Measurements from ENCODE around the gene XPO5.
"Not testable (repeated sequence)": the region's sequence is repeated elsewhere in the genome, so short reads cannot be mapped to it uniquely, and the experiment has no call there.

Gene XPO5

GRCh38 chr6:43517505-43518357 lies 58.1 kb downstream of the XPO5 start:
- DNase-seq (ENCODE audit: low read depth): no peak

DNA sequence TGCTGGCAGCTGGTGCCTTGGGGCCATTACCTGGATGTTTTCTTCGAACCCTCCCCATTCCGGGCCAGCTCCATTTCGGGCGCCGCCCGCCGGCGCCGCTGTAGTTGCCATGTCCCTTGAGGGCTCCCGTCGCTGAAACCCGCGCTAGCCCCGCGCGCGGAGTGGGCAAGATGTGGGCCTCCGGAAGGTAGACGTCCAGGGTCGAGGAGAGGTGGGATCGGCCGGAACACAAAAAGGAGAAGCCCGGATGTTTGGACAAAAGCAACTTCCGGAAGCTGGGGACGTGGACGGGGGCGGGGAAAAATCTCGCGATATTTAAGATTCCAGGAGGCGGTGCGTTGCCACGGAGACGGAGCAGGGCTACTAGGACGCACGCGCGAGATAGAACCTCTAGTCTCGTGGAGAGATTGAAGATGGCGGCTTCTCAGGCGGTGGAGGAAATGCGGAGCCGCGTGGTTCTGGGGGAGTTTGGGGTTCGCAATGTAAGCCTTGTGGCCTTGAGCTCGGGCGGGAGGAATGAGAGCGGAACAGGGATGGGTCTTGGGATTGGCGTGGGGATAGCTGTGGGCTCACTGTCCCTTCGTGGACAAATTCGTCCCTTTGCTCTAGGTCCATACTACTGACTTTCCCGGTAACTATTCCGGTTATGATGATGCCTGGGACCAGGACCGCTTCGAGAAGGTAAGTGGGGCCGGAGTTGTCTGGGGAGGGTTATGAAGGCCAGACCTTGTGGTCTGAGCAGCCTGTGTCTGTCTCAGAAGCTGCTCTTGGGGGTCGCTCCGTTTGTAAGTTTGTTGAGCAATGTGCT lies 58.9 kb downstream of the XPO5 start, which contains the start of the genes POLR1C and YIPF3:
POLR1C (plus strand) TSS at position 393 of the 808 bp plus-strand sequence; CDS start at position 414, 21 bp downstream.
YIPF3 (minus strand) TSS at position 230 of the 808 bp plus-strand sequence; CDS start at position 111, 119 bp downstream.
- peak; percentile 96 for DNase-seq (ENCODE audit: low read depth)

DNA sequence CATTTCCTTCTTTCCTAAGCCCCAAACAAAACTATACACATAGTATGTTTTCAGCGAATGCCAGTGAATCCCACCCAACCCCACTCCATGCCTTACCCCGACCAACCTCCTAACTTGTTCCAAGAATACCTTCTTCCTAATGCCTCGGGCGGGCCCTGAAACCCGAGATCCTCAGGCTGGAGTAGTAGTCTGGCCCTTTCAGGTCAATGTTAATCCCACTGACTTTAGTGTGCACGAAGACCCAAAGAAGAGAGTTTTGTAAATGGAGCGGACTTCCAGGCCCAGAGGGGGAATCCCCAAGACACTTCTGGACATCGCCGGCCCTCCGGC lies 59.5 kb downstream of the XPO5 start:
- no peak for DNase-seq (ENCODE audit: low read depth)

DNA sequence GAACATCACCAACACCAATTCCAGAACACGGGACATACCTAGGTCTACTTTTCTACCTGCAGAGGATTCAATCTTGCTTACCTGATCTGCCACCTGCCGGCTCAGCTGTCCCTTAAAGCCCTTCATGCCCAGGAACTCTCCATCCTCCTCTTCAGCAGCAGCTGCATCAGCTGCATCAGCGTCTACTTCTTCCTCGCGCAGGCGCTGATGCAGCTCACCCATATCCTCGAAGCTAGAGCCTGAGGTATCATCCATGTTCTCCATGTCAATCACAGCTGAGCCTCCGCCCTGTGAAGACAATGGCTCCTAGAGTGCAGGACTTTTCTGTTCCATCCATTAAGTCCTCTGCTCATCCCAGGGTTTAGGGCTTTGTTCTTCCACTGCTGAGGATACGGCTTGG lies 60.0 kb downstream of the XPO5 start:
- DNase-seq (ENCODE audit: low read depth): no peak

DNA sequence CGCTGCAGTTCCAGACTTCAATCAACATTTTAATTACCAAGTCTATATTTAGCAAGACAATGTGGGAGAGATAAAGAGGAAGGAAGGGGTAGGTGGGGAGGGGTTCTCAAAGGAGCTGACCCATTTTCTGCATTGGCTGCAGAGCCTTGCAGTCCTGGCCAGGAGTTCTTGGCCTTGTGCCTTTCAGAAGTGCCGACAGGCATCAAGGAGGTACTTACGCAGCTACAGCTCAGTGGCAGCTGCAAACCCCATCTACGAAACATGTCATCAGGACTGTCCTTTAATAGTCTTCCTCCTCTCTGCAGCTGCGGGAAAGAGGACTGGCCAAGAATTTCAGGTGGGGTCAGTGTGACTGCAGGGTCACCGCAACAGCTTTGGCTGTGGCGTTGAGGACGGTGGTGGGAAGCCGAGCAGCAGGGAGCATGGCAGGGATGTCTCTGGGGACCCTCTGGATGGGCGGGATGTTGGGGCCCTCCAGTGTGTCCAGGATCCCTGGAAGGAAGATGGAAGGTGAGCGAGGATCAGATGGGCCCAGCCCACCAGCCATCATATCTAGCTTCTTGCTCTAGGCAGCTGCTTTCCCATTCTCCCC lies 63.9 kb downstream of the XPO5 start:
- DNase-seq (ENCODE audit: low read depth): no peak

- no peak for DNase-seq (ENCODE audit: low read depth)
These were observed 65.0 kb downstream of the XPO5 start for GRCh38 chr6:43510827-43511163.

- peak; percentile 68 for DNase-seq (ENCODE audit: low read depth)
These were observed 65.6 kb downstream of the XPO5 start, which contains the start of gene LRRC73 for GRCh38 chr6:43509984-43510826. LRRC73 (minus strand) TSS chr6:43510346; CDS start chr6:43509785, 561 bp downstream.

GRCh38 chr6:43509142-43509983 lies 66.5 kb downstream of the XPO5 start:
- DNase-seq (ENCODE audit: low read depth): no peak

DNA sequence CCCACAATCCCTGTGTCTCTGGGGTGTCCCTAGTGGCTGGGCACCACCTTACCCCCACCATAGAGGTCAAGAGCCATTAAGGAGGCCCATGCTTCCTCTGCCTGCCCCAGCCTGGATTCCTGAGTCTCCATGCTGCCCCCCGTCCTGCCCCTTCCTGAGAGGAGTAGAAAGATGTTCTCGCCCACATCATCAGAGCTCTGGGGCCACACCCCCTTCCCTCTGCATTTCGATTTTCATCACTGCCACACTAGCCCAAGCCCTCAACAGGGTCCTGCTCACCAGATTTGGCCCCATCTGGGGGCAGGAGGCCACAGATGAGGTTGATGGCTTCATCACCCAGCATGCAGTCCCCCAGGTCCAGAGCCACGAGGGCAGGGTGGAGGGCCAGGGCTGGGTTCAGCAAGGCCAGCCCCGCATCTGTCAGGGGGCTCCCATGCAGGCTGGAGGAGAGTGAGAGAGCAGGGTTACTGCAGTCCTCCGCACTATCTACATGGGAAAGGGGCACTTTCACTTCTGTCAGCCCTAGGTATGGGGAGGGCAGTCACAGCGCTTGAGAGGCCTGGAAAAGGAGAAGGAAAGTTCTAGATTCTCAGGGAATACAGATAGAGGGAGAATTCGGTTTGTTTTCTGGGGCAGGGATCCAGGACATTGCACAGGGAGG lies 67.2 kb downstream of the XPO5 start:
- no peak for DNase-seq (ENCODE audit: low read depth)

- DNase-seq (ENCODE audit: low read depth): peak; percentile 62
These were observed 69.0 kb downstream of the XPO5 start for GRCh38 chr6:43506667-43507471.

GRCh38 chr6:43506171-43506570 lies 69.7 kb downstream of the XPO5 start:
- DNase-seq (ENCODE audit: low read depth): no peak

DNA sequence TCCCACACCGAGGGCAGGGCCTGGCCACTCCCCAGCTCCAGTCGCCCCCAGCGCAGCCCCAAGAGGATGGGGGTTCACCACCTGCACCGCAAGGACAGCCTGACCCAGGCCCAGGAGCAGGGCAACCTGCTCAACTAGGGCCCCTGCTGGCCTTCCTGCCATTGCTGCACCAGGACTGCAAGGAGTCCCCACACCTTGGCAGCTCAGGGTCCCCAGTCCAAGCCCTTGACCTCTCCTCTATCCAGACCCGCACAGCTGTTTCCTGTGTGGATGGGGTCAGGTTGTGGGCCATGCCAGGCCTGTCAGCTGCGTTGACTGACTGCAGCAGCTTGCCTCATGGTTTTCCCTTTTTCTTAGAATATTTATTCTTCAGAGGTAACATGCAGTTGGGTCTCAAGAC lies 70.1 kb downstream of the XPO5 start:
- no peak for DNase-seq (ENCODE audit: low read depth)

GRCh38 chr6:43504756-43505593 lies 70.9 kb downstream of the XPO5 start:
- DNase-seq (ENCODE audit: low read depth): no peak

GRCh38 chr6:43503443-43503842 lies 72.4 kb downstream of the XPO5 start:
- no peak for DNase-seq (ENCODE audit: low read depth)

- no peak for DNase-seq (ENCODE audit: low read depth)
These were observed 73.2 kb downstream of the XPO5 start for GRCh38 chr6:43502666-43503065.

DNA sequence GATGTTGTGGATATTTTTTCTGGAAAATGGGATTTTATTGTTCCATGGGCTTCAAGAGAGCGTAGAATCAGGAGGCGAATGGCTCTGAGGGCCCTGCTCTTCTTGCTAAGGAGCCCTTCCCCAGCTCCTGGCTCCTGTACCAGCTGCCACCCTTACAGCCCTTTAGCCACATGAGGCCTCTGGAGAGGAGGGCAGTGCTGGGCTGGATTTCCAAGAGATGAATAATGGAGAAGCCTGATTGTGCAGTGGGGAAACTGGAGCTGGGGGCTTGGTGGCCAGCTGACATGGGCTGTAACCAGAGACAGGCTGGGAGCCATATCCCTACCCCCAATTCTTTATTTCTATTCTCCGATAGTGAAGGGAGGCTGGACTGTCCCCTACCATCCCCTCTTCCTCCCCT lies 74.9 kb downstream of the XPO5 start:
- DNase-seq (ENCODE audit: low read depth): no peak

- no peak for DNase-seq (ENCODE audit: low read depth)
These were observed 76.6 kb downstream of the XPO5 start for GRCh38 chr6:43499028-43499815.

GRCh38 chr6:43498291-43498690 lies 77.5 kb downstream of the XPO5 start:
- not testable (repeated sequence) for DNase-seq (ENCODE audit: low read depth)

Data from GM04504 (cell line).